ENCODE measurements around the gene MICAL2. TPM values are rescaled to one million over a fixed set of nuclear protein-coding genes. Genes with fewer than 3 reads are reported as not detected.
A peak's percentile ranks its signal among the peaks of the same experiment; 100 is the strongest.

MICAL2 gene
- total RNA-seq, 1 donor from 2014 or later, result 20.8 TPM

GRCh38 chr11:12290477-12290922 is 180.1 kb downstream of the MICAL2 start:
- peak; percentile 59 for DNase-seq (ENCODE audit: extremely low spot score, unreplicated experiment)
- H3K4me3 Mint-ChIP-seq (ENCODE audit: unreplicated experiment), result no peak overlapping the region
- H3K9me3 Mint-ChIP-seq (ENCODE audit: unreplicated experiment), result no peaks in the 10 kb centered on the region
- peaks cover 38% of the 10 kb centered on the region for H3K4me1 Mint-ChIP-seq (ENCODE audit: unreplicated experiment)
- H3K27ac Mint-ChIP-seq (ENCODE audit: unreplicated experiment), result no peak overlapping the region
- no peaks in the 10 kb centered on the region for H3K36me3 Mint-ChIP-seq (ENCODE audit: unreplicated experiment)
- no peak for TF ChIP-seq CTCF (IDR thresholded peaks at IDR 0.05)
- H3K27me3 Mint-ChIP-seq (ENCODE audit: unreplicated experiment), result no peaks in the 10 kb centered on the region

GRCh38 chr11:12291313-12291712 is 180.9 kb downstream of the MICAL2 start:
- no peaks in the 10 kb centered on the region for H3K36me3 Mint-ChIP-seq (ENCODE audit: unreplicated experiment)
- H3K27ac Mint-ChIP-seq (ENCODE audit: unreplicated experiment), result no peak overlapping the region
- H3K9me3 Mint-ChIP-seq (ENCODE audit: unreplicated experiment), result no peaks in the 10 kb centered on the region

DNA sequence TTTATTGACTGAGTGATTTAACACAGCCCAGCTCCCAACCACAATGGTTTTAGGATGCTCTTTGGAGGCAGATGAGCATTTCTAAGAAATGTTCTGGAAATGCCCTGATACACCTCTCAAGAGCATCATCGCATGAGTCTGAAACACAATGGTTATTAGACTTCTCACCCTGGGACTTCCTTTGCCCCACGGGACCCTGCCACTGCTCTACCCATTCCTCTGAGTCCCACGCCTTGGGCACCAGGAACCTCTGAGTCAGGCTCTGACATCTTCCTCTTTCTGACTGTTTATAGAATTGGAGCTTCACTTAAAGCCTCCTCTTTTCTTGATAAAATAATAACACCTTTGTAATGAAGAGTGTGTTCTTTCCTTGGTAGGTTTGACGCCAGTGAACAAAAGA is 181.4 kb downstream of the MICAL2 start:
- Mint-ChIP-seq H3K36me3 (ENCODE audit: unreplicated experiment) (no peaks in the 10 kb centered on the region), H3K4me3 (ENCODE audit: unreplicated experiment) (no peak overlapping the region), H3K27ac (ENCODE audit: unreplicated experiment) (no peak overlapping the region), H3K9me3 (ENCODE audit: unreplicated experiment) (no peaks in the 10 kb centered on the region), H3K4me1 (ENCODE audit: unreplicated experiment) (peaks cover 25% of the 10 kb centered on the region), H3K27me3 (ENCODE audit: unreplicated experiment) (no peaks in the 10 kb centered on the region)
- no peak for DNase-seq (ENCODE audit: extremely low spot score, unreplicated experiment)
- no peak for TF ChIP-seq CTCF (IDR thresholded peaks at IDR 0.05)

More at GRCh38 chr11:12291313-12291712, 180.9 kb downstream of the MICAL2 start:
- Mint-ChIP-seq H3K27me3 (ENCODE audit: unreplicated experiment) (no peaks in the 10 kb centered on the region), H3K4me1 (ENCODE audit: unreplicated experiment) (peaks cover 30% of the 10 kb centered on the region), H3K4me3 (ENCODE audit: unreplicated experiment) (no peak overlapping the region)
- TF ChIP-seq CTCF (IDR thresholded peaks at IDR 0.05), result no peak
- peak; percentile 51 for DNase-seq (ENCODE audit: extremely low spot score, unreplicated experiment)

DNA sequence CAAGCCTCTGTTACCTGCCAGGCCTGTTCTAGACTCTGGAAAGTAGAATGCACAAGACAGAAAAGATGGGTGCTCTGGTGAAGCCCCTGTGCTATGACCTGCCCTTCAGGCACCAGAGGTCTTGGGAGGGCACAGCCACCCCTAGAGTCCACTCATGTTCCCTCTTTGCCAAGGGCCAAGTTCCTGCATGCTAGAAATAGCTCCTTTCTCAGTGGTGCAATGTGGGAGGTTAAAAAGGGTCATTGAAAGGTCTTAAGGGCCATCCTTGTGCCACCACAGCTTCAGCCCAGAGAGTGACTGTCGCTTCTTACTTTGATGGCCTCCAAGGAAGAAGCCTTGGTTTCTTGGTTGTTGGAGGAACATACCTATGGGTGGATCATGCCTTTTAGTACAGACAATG is 182.4 kb downstream of the MICAL2 start:
- no peak for TF ChIP-seq CTCF (IDR thresholded peaks at IDR 0.05)
- Mint-ChIP-seq H3K4me3 (ENCODE audit: unreplicated experiment) (no peak overlapping the region), H3K36me3 (ENCODE audit: unreplicated experiment) (no peaks in the 10 kb centered on the region), H3K27ac (ENCODE audit: unreplicated experiment) (no peak overlapping the region), H3K27me3 (ENCODE audit: unreplicated experiment) (no peaks in the 10 kb centered on the region), H3K9me3 (ENCODE audit: unreplicated experiment) (peaks cover under 1% of the 10 kb centered on the region), H3K4me1 (ENCODE audit: unreplicated experiment) (peaks cover 15% of the 10 kb centered on the region)
- DNase-seq (ENCODE audit: extremely low spot score, unreplicated experiment), result no peak

DNA sequence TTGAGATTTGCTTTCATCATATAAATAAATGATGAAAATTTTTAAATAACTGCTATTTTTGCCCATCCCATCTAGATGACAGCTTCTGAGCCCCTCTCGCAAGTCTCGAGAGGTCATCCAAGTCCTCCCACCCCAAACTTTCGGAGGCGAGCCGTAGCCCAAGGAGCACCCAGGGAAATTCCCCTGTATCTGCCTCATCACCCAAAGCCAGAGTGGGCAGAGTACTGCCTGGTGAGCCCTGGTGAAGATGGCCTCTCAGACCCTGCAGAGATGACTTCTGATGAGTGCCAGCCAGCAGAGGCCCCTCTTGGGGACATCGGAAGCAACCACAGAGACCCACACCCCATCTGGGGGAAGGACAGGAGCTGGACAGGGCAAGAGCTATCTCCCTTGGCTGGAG is 183.1 kb downstream of the MICAL2 start:
- Mint-ChIP-seq H3K9me3 (ENCODE audit: unreplicated experiment) (peaks cover 7% of the 10 kb centered on the region), H3K27me3 (ENCODE audit: unreplicated experiment) (no peaks in the 10 kb centered on the region), H3K27ac (ENCODE audit: unreplicated experiment) (no peak overlapping the region), H3K36me3 (ENCODE audit: unreplicated experiment) (peaks cover 1% of the 10 kb centered on the region), H3K4me1 (ENCODE audit: unreplicated experiment) (peaks cover 8% of the 10 kb centered on the region), H3K4me3 (ENCODE audit: unreplicated experiment) (no peak overlapping the region)
- no peak for TF ChIP-seq CTCF (IDR thresholded peaks at IDR 0.05)
- DNase-seq (ENCODE audit: extremely low spot score, unreplicated experiment), result no peak

Measured in osteocyte (in vitro differentiated cells).